Hepatocyte (in vitro differentiated cells): ENCODE results near the gene PLAC8L1.

Source experiments
- EZH2 ChIP-seq: fragments of 200-600 bp; sonication (generic); IDR thresholded peaks from 2 replicates; pipeline ENCODE4 v1.6.1; 2016; ENCODE audit warnings: antibody characterized with exemption, mild to moderate bottlenecking, borderline replicate concordance
- EZH2phosphoT487 ChIP-seq: fragments of 200-600 bp; sonication (generic); IDR thresholded peaks from one replicate; pipeline ENCODE4 v1.6.1; 2018; ENCODE audit warnings: antibody characterized with exemption, mild to moderate bottlenecking, low read depth, moderate library complexity; ENCODE audit not compliant: unreplicated experiment, severe bottlenecking
- TF ChIP-seq, protein P1 (sequence below): fragments of 200-600 bp; sonication (generic); IDR thresholded peaks from 2 replicates; pipeline ENCODE4 v1.5.1; 2016; ENCODE audit warnings: antibody characterized with exemption, mild to moderate bottlenecking; ENCODE audit not compliant: poor library complexity

- TF ChIP-seq, protein P1, sequence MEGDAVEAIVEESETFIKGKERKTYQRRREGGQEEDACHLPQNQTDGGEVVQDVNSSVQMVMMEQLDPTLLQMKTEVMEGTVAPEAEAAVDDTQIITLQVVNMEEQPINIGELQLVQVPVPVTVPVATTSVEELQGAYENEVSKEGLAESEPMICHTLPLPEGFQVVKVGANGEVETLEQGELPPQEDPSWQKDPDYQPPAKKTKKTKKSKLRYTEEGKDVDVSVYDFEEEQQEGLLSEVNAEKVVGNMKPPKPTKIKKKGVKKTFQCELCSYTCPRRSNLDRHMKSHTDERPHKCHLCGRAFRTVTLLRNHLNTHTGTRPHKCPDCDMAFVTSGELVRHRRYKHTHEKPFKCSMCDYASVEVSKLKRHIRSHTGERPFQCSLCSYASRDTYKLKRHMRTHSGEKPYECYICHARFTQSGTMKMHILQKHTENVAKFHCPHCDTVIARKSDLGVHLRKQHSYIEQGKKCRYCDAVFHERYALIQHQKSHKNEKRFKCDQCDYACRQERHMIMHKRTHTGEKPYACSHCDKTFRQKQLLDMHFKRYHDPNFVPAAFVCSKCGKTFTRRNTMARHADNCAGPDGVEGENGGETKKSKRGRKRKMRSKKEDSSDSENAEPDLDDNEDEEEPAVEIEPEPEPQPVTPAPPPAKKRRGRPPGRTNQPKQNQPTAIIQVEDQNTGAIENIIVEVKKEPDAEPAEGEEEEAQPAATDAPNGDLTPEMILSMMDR, result peak; percentile 26
- TF ChIP-seq EZH2 (no peak), EZH2phosphoT487 (no peak)
Observed at GRCh38 chr5:146041180-146041789, 64.1 kb downstream of the PLAC8L1 start.
